ENCODE data around the gene TMEM125.

TMEM125 gene

GRCh38 chr1:43269627-43270375, at the start of gene TMEM125:
Gene TMEM125 (plus strand): TSS chr1:43269983. CDS start chr1:43272723, 2,740 bp downstream.
- no peak for DNase-seq (ENCODE audit: low spot score)

DNA sequence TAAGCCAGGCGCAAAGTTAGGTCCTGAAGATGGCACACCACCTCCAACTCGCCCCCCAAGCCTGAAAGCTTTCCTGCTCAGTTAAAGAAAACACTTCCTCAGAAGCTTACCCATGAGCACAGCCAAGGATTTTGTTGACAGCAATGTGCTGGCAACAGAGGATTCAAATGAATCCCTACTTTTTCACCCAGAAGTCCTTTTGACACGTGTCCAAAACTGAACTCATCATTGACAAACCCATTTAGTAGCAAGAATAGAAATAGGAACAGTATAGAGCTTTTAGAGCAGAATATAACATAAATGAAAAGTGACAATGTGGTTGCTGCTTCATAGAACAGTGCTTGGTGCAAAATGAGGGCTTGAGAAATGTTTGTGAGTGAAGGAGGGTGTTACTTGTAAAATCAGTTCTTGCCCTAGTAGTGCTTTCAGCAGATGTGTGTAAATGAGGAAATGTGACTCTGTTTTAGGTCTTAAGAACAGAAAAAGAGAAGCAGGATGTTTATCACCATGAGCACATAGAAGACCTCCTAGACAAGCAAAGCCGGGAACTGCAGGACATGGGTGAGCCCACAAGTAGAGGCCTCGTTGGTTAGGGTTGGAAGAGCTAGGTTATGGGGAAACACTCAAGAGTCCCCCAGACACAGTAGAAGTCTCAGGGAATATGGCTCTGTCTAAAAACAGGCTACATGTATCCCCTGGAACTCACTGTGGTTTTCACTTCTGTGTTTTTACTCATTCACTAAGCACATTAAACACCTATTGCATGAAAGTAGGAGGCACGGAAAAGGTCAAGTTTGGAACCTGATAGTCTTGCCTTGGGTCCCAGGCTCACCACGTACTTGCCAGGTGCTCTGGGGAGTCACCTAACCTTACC, 48.6 kb upstream of the TMEM125 start:
- DNase-seq (ENCODE audit: low spot score) = no peak

- DNase-seq (ENCODE audit: low spot score) = no peak
These were observed 48.0 kb upstream of the TMEM125 start for GRCh38 chr1:43221797-43222196.

DNA sequence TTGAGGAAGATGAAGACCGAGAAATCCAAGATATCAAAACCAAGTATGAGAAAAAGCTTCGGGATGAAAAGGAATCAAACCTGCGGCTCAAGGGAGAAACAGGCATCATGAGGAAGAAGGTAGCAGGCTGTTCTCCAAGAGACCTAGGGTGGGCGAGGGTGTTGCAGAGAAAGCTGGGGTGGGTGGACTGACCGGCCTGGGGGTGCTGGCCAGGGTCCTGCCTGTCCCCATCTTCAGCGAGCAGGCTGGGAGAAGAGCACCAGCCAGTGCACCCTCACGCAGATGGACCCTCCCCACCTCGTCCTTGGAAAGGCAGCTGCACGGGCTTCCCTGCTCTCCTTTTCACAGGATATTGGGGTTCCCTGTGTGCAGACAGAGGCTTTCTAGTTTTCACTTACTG, 46.9 kb upstream of the TMEM125 start:
- DNase-seq (ENCODE audit: low spot score) = no peak

- peak; percentile 31 for DNase-seq (ENCODE audit: low spot score)
These were observed 44.6 kb upstream of the TMEM125 start for GRCh38 chr1:43225168-43225567.

DNA sequence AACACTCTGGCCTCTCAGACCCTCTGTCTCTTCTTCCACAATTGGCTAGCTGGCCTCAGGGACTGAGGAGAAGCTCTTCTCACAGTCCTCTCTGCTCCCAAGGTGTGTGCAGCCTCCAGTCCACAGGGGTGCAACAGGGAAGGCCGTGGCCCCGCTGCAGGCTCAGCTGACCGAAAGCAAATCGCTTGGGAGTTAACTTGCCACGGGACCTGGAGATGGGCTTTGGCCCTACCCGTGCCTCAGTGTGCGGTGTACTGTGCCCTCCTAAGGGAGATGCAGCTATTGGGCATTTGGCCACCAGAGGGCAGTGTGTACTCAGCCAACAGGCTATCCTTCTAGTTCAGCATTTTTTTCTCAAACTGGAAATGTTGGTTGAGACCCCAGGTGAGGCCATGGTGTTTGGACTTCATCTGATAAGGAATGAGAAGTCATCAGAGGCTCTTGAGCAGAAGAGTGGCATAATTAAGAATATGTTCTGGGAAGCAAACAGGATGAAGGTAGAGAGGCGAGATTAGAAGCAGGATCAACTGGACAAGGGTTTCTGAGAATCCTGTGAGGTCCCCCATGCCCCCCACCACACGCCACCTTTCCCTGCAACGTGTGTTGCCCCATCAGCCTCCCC, 42.5 kb upstream of the TMEM125 start:
- peak; percentile 70 for DNase-seq (ENCODE audit: low spot score)

DNA sequence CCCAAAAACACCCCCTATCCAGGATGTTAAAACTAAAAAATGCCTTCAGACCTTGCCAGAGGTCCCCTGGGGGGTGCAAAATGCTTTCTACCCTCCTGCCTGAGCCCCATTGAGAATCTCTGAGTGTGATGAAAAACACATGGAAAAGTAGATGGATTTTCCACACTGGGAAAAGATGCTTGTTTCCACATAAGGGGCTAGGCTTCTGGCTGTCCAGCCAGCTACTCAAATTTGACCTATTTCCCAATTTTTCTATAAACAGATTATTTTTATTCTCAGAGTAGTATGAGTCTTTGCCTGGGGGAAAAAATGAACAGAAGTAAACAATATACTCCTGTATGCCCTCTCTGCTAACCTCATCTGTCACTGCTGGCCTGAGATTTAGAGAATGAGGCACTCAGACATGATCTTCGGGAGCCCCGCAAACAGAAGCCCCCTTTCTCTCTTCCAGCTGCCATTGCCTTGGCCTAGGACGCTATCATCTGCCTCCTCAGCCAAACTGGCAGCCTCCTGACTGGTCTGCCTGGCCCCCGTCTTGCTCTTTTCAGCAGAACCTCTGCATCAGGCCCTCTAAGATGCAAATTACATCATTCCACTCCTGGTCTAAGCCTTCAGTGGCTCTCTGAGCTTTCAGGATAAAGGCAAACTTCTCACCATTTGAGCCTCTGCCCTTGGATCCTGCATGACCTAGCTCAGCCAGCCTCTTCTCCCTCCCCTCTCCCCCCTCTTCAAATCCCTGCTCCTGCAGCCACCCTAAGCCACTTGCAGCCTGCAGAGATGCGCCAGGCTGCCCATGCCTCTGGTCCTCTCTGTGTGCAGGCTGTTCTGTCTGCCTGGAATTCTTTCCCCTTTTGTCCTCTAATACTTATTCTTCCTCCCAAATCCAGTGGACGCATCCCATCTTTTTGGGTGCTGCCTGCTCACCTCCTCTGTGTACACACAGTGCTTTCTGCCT, 39.7 kb upstream of the TMEM125 start:
- no peak for DNase-seq (ENCODE audit: low spot score)

DNA sequence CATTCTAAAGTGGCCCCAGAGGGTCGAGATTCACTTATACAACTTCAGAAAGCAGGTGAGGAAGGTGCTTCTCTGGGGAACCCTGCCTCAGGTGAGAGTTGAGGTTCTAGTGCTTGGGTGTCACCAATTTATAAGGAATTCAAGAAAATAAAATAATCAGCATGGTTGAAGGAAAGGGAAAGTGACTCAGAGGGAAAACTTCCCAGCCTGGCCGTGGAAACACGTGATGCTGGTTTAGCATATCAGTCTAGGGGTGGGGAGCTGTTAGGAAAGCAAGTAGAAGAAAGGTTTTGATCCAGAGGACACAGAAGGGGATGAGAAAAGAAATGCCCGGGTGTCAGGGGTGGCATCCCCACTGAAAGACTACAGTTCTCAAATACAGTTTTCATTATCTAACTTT, 37.7 kb upstream of the TMEM125 start:
- peak; percentile 61 for DNase-seq (ENCODE audit: low spot score)

DNA sequence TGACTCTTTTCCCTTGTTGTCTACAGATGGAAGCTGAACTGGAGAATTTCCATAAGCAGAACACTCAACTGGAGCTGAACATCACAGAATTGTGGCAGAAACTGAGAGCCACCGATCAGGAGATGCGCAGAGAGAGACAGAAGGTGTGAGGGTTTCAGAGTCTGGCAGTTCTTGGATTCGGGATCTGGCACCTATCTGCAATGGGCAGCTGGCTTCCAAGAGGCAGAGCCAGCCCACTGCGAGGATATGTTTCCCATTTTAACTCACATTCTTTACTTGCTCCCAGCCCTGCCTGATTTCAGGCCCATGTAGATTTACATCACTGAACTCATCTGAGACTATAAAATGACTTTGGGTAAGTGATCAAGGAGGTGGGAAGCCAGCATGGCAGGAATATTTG, 37.3 kb upstream of the TMEM125 start:
- DNase-seq (ENCODE audit: low spot score) = no peak

- DNase-seq (ENCODE audit: low spot score) = no peak
These were observed 36.2 kb upstream of the TMEM125 start for GRCh38 chr1:43233631-43234030.

DNA sequence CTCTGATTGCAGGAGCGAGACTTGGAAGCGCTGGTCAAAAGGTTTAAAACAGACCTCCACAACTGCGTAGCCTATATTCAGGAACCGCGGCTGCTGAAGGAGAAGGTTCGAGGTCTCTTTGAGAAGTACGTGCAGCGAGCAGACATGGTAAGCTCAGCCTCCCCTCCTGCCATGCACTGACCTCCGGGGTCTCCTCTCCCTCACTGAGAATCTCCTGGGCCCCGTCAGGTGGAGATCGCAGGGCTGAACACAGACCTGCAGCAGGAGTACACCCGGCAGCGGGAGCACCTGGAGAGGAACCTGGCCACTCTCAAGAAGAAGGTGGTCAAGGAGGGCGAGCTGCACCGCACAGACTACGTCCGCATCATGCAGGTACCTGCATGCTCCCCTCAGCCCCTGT, 35.5 kb upstream of the TMEM125 start:
- no peak for DNase-seq (ENCODE audit: low spot score)

DNA sequence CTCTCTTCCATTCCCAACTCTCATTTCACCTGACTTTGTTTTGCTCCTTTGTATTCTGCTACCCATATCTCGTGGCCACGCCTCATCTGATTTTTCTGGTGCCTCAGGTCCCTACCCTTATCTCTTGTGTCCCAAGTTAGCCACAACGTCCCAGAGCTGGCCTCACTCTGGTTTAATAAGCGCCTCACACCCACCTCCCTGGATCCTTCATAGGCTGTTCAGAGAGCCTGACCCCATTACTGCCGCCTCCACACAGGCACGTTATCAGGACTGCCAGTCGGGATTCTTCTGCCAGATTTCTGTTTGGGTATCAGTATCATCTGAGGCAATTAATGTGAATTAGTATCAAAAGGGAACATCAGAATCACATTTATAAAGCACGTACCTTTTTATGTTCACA, 34.7 kb upstream of the TMEM125 start:
- no peak for DNase-seq (ENCODE audit: low spot score)

DNA sequence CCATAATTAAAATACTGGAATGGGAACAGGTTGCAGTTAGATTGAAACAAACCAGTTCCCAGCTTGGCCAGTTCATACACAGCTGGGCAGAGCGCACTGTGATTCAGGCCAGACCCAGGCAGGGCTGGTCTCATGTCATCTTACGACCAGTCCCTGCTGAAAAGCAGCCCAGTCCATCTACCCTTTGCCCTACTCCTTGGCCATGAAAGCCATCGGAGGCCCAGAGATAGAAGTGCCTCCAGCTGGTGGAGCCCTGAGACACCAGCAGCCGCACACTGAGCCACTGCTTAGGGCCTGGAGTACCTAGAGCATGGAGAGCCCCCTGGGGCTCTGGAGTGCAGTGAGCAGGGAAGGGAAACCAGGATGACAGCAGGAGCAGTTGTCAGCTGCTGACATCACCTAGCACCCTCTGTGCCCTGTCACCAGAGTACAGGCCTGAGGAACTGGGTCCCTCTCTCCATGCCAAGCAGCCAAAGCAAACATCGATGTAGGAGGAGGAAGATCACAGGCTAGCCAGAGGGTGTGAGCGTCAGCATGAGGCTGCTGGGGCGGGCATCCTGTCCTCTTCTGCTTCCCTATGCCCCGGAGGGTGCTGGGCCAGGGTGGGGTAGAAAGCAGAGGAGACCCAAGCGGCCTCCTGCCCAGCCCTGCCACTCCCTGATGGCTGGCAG, 34.2 kb upstream of the TMEM125 start:
- no peak for DNase-seq (ENCODE audit: low spot score)

- no peak for DNase-seq (ENCODE audit: low spot score)
These were observed 32.7 kb upstream of the TMEM125 start for GRCh38 chr1:43237121-43237520.

- peak; percentile 74 for DNase-seq (ENCODE audit: low spot score)
These were observed 31.7 kb upstream of the TMEM125 start for GRCh38 chr1:43238085-43238484.

DNA sequence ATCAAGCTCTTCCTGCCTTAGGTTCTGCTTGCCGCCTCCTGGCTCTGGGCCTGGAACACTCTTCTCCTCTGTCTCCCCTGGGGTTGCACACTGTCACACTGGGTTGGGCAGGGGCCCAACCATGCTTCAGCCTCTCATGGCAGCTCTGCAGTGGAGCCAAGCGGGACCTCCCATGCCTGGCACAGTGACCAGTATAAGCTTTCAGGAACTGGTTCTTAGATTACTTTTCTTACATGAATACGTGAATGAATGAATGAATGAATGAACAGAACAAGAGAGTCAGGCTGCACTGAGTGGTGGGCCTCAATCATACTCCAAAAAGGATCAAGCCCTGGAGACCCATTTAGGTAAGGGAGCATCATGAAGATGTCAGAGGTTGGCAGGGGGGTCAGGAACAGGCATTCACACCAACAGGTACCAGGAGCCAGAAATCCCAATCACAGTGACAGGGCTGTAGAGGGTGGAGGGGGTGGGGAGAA, 30.8 kb upstream of the TMEM125 start:
- DNase-seq (ENCODE audit: low spot score) = no peak

DNA sequence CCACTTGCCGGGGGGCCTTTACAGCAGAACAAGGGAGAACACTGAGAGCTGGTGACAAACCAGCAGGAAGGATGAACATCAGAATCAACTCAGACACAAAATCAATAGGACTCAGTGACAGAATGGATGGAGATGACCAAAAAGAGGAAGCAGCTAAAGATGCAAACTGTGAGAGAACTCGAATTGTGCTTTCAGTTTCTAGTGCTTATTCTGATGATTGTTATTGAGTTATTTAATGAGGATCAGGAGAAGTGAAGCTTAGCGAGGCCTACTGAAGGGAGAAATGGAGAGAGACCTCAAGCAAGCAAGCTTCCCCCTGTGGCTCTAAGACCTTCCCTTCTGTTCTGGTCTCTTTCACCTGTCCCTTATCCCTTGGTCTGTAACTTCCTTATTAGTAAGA, 30.3 kb upstream of the TMEM125 start:
- DNase-seq (ENCODE audit: low spot score) = no peak

GRCh38 chr1:43241413-43241836, 28.4 kb upstream of the TMEM125 start:
- peak; percentile 87 for DNase-seq (ENCODE audit: low spot score)

- no peak for DNase-seq (ENCODE audit: low spot score)
These were observed 26.5 kb upstream of the TMEM125 start for GRCh38 chr1:43243299-43243698.

GRCh38 chr1:43246466-43247213, 23.1 kb upstream of the TMEM125 start:
- DNase-seq (ENCODE audit: low spot score) = no peak
